K562 (cell line): Measurements from ENCODE around the gene KIZ. TPM values are rescaled to one million over a fixed set of nuclear protein-coding genes. Genes with fewer than 3 reads are reported as not detected.
A peak's percentile ranks its signal among the peaks of the same experiment; 100 is the strongest.

Source experiments
- ASH1L ChIP-seq: fragments of 450-650 bp; IDR thresholded peaks from 2 replicates; pipeline ENCODE4 v1.6.1; 2018; ENCODE audit warnings: borderline replicate concordance, mild to moderate bottlenecking, low read depth; ENCODE audit not compliant: partially characterized antibody
- ATF7 ChIP-seq: fragments of 450-650 bp; IDR thresholded peaks from 2 replicates; pipeline ENCODE4 v1.7.1; 2014; ENCODE audit warnings: mild to moderate bottlenecking, moderate library complexity
- CCAR2 ChIP-seq: fragments of 200-400 bp; formaldehyde crosslinking; IDR thresholded peaks from 2 replicates; pipeline ENCODE4 v1.6.1; 2017; ENCODE audit warnings: mild to moderate bottlenecking, low read depth, low read length
- SAP30 ChIP-seq: fragments of 200-600 bp; sonication (generic); IDR thresholded peaks from 2 replicates; pipeline ENCODE4 v1.6.1; 2012; ENCODE audit warnings: borderline replicate concordance, low read depth, mild to moderate bottlenecking, moderate library complexity, low read length, control low read depth, inconsistent platforms; ENCODE audit not compliant: insufficient read depth, poor library complexity, severe bottlenecking
- SRF ChIP-seq, 2 experiments: fragments of 250-450, 450-650 bp in 1 of 2; sonication (Bioruptor Pico) in 1 of 2; sonication (generic) in 1 of 2; formaldehyde crosslinking; IDR thresholded peaks; 2 replicates each; pipeline versions ENCODE4 v1.5.0 to v1.5.1; 2020 to 2022; ENCODE audit warnings: mild to moderate bottlenecking in 1 of 2, missing genetic modification reagents in 1 of 2
- ZNF695 ChIP-seq: fragments of 450-650 bp; formaldehyde crosslinking; IDR thresholded peaks from 2 replicates; pipeline ENCODE4 v1.4.0; 2020; ENCODE audit warnings: mild to moderate bottlenecking, moderate library complexity
- polyA plus RNA-seq, 8 experiments: library from polyadenylated mRNA; depleted of rRNA in 4 of 8; stranded (reverse) in 5 of 8; unstranded in 3 of 8; fragments of >200 nt; fragmentation: Nextera tagmentation in 2 of 8; fragmentation: Illumina TruSeq in 1 of 8; extraction: Ambion mirVana in 2 of 8; extraction: Trizol in 1 of 8; gene quantifications; 2 replicates each; pipeline versions ENCODE4 v1.2.1 to v1.2.3, GENCODE V29; 2011 to 2014; ENCODE audit warnings: inconsistent platforms in 1 of 8, missing spikeins in 1 of 8
- total RNA-seq, 7 experiments: library from RNA; depleted of rRNA in 6 of 7; stranded (reverse); fragments of >200 nt in 6 of 7; fragmentation: Illumina TruSeq in 2 of 7; extraction: Trizol in 2 of 7; gene quantifications; 2 replicates each; pipeline versions ENCODE4 v1.2.1 to v1.2.3, GENCODE V29; 2011 to 2021; ENCODE audit warnings: low replicate concordance in 1 of 7
- TF ChIP-seq, protein P1 (sequence below): fragments of 250-450 bp; sonication (Bioruptor Pico); IDR thresholded peaks from 2 replicates; pipeline ENCODE4 v1.4.0; 2020
- TF ChIP-seq, protein P2 (sequence below): fragments of 450-650 bp; IDR thresholded peaks from 2 replicates; pipeline ENCODE4 v1.6.1; 2016; ENCODE audit warnings: mild to moderate bottlenecking, moderate library complexity

KIZ gene
- total and polyA plus RNA-seq, 9 of the 15 experiments (the other 6 are each of a cell fraction or from before 2014, with no cell fraction given), result 4.9 to 21.1 (median 13.5) TPM

DNA sequence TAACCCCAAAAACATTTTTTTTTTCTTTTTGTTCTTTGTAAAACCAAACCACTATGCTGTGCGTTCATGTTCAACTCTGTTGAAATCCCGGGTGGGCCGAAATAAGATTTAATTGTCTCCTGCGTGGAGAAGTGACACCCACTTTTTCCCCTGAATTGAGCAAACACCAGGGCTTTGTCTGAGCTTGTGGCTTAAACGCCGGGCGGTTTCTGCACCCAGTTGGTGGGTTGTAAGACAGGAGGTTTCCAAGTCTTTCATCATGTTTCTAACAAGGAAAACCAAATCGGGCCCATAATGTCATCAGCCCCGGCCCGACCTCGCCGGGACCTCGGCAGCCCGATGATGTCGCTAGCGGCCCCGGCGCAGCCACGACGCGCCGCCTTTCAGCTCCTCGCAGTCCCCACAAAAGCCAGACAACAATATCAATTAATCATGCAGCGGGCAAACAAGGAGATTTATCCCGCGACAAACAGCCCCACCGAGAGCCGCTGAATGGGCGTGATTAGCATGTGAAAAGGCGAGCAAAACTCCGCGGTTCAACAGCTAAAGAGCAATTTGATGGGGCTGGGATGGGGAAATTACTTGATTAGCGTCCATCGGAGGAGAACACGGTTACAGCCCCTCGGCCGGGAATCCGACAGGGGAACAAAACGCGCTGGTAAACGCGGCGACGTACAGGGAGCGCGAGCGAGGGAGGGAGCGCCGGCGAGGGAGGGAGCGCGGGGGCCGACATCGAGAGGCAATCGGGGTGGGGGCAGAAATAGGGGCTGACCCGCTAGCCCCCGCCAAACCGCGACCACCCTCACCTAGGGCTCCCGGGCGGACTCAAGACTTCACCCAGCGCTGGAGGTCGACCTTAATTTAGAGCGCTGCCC is 25.1 kb upstream of the KIZ start (continued):
- TF ChIP-seq, protein P1, sequence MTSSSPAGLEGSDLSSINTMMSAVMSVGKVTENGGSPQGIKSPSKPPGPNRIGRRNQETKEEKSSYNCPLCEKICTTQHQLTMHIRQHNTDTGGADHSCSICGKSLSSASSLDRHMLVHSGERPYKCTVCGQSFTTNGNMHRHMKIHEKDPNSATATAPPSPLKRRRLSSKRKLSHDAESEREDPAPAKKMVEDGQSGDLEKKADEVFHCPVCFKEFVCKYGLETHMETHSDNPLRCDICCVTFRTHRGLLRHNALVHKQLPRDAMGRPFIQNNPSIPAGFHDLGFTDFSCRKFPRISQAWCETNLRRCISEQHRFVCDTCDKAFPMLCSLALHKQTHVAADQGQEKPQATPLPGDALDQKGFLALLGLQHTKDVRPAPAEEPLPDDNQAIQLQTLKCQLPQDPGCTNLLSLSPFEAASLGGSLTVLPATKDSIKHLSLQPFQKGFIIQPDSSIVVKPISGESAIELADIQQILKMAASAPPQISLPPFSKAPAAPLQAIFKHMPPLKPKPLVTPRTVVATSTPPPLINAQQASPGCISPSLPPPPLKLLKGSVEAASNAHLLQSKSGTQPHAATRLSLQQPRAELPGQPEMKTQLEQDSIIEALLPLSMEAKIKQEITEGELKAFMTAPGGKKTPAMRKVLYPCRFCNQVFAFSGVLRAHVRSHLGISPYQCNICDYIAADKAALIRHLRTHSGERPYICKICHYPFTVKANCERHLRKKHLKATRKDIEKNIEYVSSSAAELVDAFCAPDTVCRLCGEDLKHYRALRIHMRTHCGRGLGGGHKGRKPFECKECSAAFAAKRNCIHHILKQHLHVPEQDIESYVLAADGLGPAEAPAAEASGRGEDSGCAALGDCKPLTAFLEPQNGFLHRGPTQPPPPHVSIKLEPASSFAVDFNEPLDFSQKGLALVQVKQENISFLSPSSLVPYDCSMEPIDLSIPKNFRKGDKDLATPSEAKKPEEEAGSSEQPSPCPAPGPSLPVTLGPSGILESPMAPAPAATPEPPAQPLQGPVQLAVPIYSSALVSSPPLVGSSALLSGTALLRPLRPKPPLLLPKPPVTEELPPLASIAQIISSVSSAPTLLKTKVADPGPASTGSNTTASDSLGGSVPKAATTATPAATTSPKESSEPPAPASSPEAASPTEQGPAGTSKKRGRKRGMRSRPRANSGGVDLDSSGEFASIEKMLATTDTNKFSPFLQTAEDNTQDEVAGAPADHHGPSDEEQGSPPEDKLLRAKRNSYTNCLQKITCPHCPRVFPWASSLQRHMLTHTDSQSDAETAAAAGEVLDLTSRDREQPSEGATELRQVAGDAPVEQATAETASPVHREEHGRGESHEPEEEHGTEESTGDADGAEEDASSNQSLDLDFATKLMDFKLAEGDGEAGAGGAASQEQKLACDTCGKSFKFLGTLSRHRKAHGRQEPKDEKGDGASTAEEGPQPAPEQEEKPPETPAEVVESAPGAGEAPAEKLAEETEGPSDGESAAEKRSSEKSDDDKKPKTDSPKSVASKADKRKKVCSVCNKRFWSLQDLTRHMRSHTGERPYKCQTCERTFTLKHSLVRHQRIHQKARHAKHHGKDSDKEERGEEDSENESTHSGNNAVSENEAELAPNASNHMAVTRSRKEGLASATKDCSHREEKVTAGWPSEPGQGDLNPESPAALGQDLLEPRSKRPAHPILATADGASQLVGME (CRISPR knock-in tag), result no peak
- TF ChIP-seq ZNF695, result no peak
- TF ChIP-seq ASH1L, result no peak
- TF ChIP-seq, protein P2, sequence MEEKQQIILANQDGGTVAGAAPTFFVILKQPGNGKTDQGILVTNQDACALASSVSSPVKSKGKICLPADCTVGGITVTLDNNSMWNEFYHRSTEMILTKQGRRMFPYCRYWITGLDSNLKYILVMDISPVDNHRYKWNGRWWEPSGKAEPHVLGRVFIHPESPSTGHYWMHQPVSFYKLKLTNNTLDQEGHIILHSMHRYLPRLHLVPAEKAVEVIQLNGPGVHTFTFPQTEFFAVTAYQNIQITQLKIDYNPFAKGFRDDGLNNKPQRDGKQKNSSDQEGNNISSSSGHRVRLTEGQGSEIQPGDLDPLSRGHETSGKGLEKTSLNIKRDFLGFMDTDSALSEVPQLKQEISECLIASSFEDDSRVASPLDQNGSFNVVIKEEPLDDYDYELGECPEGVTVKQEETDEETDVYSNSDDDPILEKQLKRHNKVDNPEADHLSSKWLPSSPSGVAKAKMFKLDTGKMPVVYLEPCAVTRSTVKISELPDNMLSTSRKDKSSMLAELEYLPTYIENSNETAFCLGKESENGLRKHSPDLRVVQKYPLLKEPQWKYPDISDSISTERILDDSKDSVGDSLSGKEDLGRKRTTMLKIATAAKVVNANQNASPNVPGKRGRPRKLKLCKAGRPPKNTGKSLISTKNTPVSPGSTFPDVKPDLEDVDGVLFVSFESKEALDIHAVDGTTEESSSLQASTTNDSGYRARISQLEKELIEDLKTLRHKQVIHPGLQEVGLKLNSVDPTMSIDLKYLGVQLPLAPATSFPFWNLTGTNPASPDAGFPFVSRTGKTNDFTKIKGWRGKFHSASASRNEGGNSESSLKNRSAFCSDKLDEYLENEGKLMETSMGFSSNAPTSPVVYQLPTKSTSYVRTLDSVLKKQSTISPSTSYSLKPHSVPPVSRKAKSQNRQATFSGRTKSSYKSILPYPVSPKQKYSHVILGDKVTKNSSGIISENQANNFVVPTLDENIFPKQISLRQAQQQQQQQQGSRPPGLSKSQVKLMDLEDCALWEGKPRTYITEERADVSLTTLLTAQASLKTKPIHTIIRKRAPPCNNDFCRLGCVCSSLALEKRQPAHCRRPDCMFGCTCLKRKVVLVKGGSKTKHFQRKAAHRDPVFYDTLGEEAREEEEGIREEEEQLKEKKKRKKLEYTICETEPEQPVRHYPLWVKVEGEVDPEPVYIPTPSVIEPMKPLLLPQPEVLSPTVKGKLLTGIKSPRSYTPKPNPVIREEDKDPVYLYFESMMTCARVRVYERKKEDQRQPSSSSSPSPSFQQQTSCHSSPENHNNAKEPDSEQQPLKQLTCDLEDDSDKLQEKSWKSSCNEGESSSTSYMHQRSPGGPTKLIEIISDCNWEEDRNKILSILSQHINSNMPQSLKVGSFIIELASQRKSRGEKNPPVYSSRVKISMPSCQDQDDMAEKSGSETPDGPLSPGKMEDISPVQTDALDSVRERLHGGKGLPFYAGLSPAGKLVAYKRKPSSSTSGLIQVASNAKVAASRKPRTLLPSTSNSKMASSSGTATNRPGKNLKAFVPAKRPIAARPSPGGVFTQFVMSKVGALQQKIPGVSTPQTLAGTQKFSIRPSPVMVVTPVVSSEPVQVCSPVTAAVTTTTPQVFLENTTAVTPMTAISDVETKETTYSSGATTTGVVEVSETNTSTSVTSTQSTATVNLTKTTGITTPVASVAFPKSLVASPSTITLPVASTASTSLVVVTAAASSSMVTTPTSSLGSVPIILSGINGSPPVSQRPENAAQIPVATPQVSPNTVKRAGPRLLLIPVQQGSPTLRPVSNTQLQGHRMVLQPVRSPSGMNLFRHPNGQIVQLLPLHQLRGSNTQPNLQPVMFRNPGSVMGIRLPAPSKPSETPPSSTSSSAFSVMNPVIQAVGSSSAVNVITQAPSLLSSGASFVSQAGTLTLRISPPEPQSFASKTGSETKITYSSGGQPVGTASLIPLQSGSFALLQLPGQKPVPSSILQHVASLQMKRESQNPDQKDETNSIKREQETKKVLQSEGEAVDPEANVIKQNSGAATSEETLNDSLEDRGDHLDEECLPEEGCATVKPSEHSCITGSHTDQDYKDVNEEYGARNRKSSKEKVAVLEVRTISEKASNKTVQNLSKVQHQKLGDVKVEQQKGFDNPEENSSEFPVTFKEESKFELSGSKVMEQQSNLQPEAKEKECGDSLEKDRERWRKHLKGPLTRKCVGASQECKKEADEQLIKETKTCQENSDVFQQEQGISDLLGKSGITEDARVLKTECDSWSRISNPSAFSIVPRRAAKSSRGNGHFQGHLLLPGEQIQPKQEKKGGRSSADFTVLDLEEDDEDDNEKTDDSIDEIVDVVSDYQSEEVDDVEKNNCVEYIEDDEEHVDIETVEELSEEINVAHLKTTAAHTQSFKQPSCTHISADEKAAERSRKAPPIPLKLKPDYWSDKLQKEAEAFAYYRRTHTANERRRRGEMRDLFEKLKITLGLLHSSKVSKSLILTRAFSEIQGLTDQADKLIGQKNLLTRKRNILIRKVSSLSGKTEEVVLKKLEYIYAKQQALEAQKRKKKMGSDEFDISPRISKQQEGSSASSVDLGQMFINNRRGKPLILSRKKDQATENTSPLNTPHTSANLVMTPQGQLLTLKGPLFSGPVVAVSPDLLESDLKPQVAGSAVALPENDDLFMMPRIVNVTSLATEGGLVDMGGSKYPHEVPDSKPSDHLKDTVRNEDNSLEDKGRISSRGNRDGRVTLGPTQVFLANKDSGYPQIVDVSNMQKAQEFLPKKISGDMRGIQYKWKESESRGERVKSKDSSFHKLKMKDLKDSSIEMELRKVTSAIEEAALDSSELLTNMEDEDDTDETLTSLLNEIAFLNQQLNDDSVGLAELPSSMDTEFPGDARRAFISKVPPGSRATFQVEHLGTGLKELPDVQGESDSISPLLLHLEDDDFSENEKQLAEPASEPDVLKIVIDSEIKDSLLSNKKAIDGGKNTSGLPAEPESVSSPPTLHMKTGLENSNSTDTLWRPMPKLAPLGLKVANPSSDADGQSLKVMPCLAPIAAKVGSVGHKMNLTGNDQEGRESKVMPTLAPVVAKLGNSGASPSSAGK, result peak; percentile 15; the same call in 1 of the 2 replicates
- no peak for TF ChIP-seq SAP30
- no peak for TF ChIP-seq CCAR2
- TF ChIP-seq ATF7, result peak; percentile 73
- no peak for TF ChIP-seq SRF (CRISPR knock-in tag; IDR thresholded peaks at IDR 0.05)
